ENCODE data around the gene VTI1A. TPM values are rescaled to one million over a fixed set of nuclear protein-coding genes. Genes with fewer than 3 reads are reported as not detected.

The VTI1A gene
- total and polyA plus RNA-seq, 9 of the 15 experiments (the other 6 are each of a cell fraction or from before 2014, with no cell fraction given) = 9.3 to 21.4 (median 16.0) TPM

DNA sequence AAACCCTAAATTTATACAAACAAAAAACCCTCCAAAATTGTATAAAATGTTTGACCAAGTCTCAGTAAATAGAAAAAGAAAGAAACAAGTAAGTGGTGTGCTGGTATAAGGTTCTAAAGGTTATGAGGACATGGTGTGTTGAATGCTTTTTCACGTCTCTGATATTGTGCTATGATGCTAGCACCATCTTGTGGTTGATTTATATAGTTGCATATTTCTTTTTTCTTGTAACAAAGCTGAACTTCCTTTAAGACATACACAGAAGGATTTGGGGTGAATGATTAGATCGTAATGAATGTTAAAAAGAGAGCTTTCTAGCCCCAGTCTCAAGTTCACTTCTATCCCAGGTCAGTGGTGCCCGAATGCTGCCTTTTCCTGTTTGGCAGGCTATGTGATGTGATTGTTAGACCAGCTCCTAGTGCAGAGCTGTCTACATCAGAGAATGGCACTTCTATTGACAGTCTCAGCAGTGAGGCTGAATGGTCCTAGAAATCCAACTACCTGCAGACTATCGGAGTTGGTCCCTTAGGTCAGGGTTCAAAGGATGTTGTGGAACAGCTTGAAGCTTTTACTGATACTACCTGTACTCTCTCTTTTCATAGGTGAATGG is 25.0 kb downstream of the VTI1A start (continued):
- TF ChIP-seq, protein P1, sequence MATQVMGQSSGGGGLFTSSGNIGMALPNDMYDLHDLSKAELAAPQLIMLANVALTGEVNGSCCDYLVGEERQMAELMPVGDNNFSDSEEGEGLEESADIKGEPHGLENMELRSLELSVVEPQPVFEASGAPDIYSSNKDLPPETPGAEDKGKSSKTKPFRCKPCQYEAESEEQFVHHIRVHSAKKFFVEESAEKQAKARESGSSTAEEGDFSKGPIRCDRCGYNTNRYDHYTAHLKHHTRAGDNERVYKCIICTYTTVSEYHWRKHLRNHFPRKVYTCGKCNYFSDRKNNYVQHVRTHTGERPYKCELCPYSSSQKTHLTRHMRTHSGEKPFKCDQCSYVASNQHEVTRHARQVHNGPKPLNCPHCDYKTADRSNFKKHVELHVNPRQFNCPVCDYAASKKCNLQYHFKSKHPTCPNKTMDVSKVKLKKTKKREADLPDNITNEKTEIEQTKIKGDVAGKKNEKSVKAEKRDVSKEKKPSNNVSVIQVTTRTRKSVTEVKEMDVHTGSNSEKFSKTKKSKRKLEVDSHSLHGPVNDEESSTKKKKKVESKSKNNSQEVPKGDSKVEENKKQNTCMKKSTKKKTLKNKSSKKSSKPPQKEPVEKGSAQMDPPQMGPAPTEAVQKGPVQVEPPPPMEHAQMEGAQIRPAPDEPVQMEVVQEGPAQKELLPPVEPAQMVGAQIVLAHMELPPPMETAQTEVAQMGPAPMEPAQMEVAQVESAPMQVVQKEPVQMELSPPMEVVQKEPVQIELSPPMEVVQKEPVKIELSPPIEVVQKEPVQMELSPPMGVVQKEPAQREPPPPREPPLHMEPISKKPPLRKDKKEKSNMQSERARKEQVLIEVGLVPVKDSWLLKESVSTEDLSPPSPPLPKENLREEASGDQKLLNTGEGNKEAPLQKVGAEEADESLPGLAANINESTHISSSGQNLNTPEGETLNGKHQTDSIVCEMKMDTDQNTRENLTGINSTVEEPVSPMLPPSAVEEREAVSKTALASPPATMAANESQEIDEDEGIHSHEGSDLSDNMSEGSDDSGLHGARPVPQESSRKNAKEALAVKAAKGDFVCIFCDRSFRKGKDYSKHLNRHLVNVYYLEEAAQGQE (IDR thresholded peaks at IDR 0.05; ENCODE audit: borderline replicate concordance) = peak; percentile 36; the same call in 1 of the 2 replicates
- TF ChIP-seq, protein P1 (CRISPR knock-in tag; IDR thresholded peaks at IDR 0.05; ENCODE audit: low read depth) = no peak
- TF ChIP-seq ZC3H8 (IDR thresholded peaks at IDR 0.05) = no peak
- no peak for TF ChIP-seq TCF3 (CRISPR knock-in tag; IDR thresholded peaks at IDR 0.05)
- TF ChIP-seq DEAF1 (CRISPR knock-in tag; IDR thresholded peaks at IDR 0.05) = 0 out of 2 replicates have a peak, but pooled peaks have one; percentile 30

Data from K562 (cell line).